Measurements from ENCODE around the gene HSPA12B. TPM values are rescaled to one million over a fixed set of nuclear protein-coding genes. Genes with fewer than 3 reads are reported as not detected.

HSPA12B gene
- total RNA-seq, 2 donors from 2014 or later: 3.9 to 9.4 TPM

GRCh38 chr20:3740615-3741301 is 8.3 kb downstream of the HSPA12B start:
- H3K27me3 ChIP-seq (replicated peaks; ENCODE audit: insufficient read depth): no peaks in the 10 kb centered on the region
- no peak overlapping the region for H3K27ac ChIP-seq
- 92% methylated on average over 15 of the region's 15 CpGs for WGBS

GRCh38 chr20:3741836-3742458 is 9.5 kb downstream of the HSPA12B start:
- H3K27ac ChIP-seq: no peak overlapping the region
- H3K9me3 ChIP-seq: no peaks in the 10 kb centered on the region
- WGBS: 75% methylated on average over 7 of the region's 7 CpGs
- H3K36me3 ChIP-seq: no peaks in the 10 kb centered on the region
- TF ChIP-seq CTCF (IDR thresholded peaks at IDR 0.05): no peak
- TF ChIP-seq POLR2A (IDR thresholded peaks at IDR 0.05): no peak
- TF ChIP-seq POLR2AphosphoS5 (IDR thresholded peaks at IDR 0.05): no peak
- H3K4me3 ChIP-seq: no peak overlapping the region
- intact Hi-C loops (cut with DNase I): no loop called here
- no peak for DNase-seq (ENCODE audit: low spot score)
- peaks cover 3% of the 10 kb centered on the region for H3K4me1 ChIP-seq (replicated peaks)
- no peaks in the 10 kb centered on the region for H3K27me3 ChIP-seq (replicated peaks; ENCODE audit: insufficient read depth)

More at GRCh38 chr20:3740615-3741301, 8.3 kb downstream of the HSPA12B start:
- Histone ChIP-seq H3K36me3 (no peaks in the 10 kb centered on the region), H3K4me1 (replicated peaks) (peaks cover 3% of the 10 kb centered on the region), H3K9me3 (no peaks in the 10 kb centered on the region), H3K4me3 (no peak overlapping the region)
- no peak for DNase-seq (ENCODE audit: low spot score)
- TF ChIP-seq POLR2AphosphoS5 (IDR thresholded peaks at IDR 0.05) (no peak), CTCF (IDR thresholded peaks at IDR 0.05) (no peak), POLR2A (IDR thresholded peaks at IDR 0.05) (no peak)
- intact Hi-C loops (cut with DNase I): no loop called here

DNA sequence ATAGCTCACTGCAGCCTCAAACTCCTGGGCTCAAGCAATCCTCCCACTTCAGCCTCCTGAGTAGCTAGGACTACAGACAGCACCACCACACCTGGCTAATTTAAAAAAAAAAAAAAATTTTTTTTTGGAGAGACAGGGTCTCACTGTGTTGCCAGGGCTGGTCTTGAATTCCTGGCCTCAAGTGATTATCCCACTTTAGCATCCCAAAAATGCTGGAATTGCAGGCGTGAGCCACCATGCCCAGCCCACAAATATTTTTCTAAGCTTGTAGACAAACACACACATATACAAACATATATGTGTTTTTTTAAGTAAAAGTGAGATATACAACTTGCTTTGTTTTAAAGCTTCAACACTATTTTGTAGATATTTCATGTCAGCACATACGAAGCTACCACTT is 10.8 kb downstream of the HSPA12B start:
- Histone ChIP-seq H3K9me3 (no peaks in the 10 kb centered on the region), H3K27me3 (replicated peaks; ENCODE audit: insufficient read depth) (no peaks in the 10 kb centered on the region), H3K36me3 (no peaks in the 10 kb centered on the region), H3K4me1 (replicated peaks) (peaks cover 3% of the 10 kb centered on the region), H3K4me3 (no peak overlapping the region), H3K27ac (no peak overlapping the region)
- intact Hi-C loops (cut with DNase I): no loop called here
- no peak for TF ChIP-seq CTCF (IDR thresholded peaks at IDR 0.05)
- TF ChIP-seq POLR2AphosphoS5 (IDR thresholded peaks at IDR 0.05): no peak
- TF ChIP-seq POLR2A (IDR thresholded peaks at IDR 0.05): no peak
- no peak for DNase-seq (ENCODE audit: low spot score)
- WGBS: 95% methylated on average over 2 of the region's 2 CpGs

GRCh38 chr20:3744037-3744436 is 11.6 kb downstream of the HSPA12B start:
- no peak overlapping the region for H3K4me3 ChIP-seq
- H3K4me1 ChIP-seq (replicated peaks): no peaks in the 10 kb centered on the region
- no peak overlapping the region for H3K27ac ChIP-seq
- DNase-seq (ENCODE audit: low spot score): no peak
- H3K36me3 ChIP-seq: no peaks in the 10 kb centered on the region
- 83% methylated on average over 1 of the region's 1 CpG for WGBS
- intact Hi-C loops (cut with DNase I): no loop called here
- TF ChIP-seq CTCF (IDR thresholded peaks at IDR 0.05): no peak
- no peak for TF ChIP-seq POLR2AphosphoS5 (IDR thresholded peaks at IDR 0.05)
- no peak for TF ChIP-seq POLR2A (IDR thresholded peaks at IDR 0.05)
- no peaks in the 10 kb centered on the region for H3K27me3 ChIP-seq (replicated peaks; ENCODE audit: insufficient read depth)
- H3K9me3 ChIP-seq: no peaks in the 10 kb centered on the region

All from prostate gland (tissue), 2 donors.